T-helper 1 cell (primary cell): ENCODE results near the gene CFLAR.
"Not testable (repeated sequence)": the region's sequence is repeated elsewhere in the genome, so short reads cannot be mapped to it uniquely, and the experiment has no call there.

Source experiments
- DNase-seq, 5 donors: peaks; one replicate each; pipeline ENCODE4 v3.0.0-alpha.2; 2012 to 2020

Gene CFLAR

GRCh38 chr2:201149064-201149820, 33.3 kb downstream of the CFLAR start:
- no peak for DNase-seq

GRCh38 chr2:201149821-201150165, 33.8 kb downstream of the CFLAR start:
- DNase-seq: not testable (repeated sequence)

DNA sequence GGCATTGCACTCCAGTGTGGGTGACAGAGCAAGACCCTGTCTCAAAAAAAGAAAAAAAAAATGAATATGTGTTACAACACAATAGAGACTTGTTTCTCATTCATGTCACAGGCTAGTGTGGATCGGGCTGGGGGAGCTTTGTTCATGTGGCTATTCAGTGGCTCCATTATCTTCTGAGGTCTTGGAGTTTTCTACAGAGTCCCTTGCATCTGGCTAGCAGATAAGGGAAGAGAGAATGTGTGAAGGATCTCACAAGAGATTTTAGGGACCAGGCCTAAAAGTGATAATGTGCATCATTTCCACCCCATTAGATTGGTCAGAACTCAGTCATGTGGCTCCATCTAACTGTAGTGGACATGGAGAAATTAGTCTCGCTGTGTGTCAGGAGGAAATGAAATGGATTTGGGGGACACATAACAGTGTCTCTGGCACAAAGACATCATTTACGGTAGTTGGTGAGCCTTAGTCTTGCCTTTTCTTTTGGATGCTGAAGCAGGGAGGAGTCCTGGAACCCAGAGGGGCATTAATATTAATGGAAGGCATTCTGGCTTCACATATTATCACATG, 34.6 kb downstream of the CFLAR start:
- DNase-seq: no peak

DNA sequence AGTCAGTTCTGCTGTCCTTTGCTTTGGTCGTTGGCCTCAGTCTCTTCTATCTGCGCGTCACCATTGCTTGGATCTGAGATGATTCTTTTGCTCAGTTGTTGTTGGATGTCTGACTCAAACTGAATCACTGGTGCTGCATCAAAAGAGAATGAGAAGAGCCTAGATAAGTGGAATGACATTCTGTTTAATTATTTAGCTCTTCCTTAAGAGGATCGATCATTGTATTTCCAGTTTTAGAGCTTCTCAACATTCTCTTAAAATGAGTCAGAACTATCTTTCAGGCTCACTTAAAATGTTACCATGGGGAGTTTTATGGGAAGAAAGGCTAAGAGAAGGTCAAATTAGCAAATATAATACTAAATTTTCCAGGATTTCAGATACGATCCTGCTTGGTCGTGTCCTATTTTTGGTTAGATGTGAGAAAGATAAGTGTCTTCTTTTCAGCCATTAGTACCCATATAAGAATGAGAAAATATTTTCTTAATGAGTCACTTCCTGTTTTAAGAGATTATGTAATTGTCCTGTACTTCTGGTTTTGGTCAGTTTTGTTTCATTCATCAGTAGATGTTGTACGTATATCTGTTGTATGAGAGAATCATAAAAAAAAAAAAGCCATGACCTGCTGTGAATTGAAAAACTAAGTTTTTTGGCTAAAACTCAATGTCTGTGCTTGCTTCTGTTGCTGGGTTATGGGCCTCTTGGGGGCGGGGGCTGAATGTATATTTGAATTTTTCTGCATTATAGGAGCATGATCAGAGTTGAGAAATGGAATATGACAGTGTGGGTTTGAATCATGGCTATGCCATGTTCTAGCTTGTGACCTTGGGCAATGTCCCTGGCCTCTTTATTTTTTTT, 35.4 kb downstream of the CFLAR start:
- DNase-seq: peak in 1 of 5 donors; percentile 26

DNA sequence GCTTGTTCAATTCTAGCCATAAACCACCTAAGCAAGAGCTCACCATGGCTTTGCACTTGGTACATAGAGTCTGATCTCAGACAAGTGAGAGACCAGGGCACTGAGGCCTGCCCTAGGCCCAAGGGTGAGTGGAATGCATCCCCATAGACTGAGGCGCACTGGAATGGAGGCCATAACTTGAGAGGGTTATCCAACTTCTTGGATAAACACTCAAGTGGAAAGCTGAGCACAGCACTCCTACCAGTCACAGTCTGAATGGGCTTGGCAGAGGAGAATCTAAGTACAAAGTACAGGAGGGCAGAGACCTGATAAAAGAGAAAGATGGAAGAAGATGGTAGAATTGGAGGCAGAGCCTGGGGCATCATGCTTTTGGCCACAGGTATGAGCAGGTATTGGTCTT, 36.6 kb downstream of the CFLAR start:
- DNase-seq: no peak

DNA sequence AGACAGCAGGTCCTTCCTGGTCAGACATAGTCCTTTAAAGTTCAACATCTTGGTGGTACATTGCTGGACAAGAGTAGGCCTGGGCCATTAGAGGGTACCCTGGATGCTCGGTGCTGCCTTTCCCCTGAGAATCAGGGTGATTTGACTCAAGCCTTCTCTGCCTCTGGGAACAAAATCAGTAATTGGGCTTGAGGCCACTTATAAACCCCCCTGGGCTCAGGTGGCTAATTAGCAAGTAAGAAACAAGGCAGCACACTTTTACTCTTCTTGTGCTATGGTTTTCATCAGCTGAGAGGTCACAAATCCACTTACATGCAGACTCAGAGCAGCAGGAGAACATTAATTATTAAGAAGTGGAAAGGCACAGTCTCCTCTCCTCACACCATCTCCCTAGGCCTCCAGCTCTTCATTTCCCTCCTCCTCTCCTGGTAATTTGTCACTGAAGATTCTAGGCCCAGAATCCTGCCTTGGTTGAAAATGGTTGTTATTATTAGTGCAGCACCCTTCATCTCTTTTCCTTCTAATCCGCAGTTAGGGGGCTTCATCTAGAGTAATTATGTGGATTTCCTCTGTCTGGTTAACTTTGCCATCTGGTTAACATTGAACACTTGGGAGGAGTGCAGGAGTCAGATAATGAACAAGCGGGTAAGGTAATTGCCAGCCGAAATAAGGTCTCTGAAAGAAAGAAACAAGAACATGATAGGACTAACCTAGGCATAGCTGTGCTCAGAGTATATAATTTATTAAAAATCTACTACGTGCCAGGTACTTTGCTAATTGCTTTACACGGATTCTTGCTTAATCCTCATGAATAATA, 37.2 kb downstream of the CFLAR start:
- no peak for DNase-seq

DNA sequence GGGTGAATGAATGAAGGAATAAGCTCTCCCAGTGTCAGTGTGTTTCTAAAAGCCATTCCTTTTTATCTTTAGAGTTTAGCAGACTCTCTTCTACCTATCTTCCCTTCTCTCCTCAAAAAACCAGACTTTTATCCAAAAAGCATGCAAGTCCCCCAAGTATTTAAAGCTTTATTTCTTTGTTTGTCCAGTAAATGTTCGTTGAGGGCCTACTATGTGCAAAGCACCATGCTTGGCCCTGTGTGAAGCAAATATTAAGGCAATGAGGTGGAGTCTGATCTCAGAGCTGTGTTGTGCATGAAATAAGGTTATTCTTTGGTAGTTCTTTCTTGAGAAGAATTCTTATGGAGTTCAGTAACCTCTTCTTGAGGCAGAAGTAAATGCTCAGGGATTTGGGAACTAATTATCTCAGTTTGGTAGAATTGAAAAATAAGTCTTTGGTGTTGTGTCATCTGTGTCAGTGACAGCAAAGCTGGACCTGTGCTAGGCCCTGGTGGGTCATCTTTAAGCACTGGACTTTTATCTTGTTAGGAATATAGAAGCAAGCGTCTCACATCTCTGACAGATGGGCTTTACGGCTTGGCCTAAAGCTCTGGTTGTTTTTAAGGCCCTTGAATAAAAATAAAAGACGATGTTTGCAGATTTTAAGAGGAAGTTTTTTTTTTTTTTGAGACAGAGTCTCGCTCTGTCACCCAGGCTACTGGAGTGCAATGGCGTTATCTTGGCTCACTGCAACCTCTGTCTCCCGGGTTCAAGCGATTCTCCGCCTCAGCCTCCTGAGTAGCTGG, 38.8 kb downstream of the CFLAR start:
- DNase-seq: no peak

- DNase-seq: no peak
Measured at GRCh38 chr2:201156036-201156435, 40.1 kb downstream of the CFLAR start.

GRCh38 chr2:201156640-201157039, 40.7 kb downstream of the CFLAR start:
- DNase-seq: no peak

GRCh38 chr2:201157694-201158093, 41.7 kb downstream of the CFLAR start:
- DNase-seq: no peak

DNA sequence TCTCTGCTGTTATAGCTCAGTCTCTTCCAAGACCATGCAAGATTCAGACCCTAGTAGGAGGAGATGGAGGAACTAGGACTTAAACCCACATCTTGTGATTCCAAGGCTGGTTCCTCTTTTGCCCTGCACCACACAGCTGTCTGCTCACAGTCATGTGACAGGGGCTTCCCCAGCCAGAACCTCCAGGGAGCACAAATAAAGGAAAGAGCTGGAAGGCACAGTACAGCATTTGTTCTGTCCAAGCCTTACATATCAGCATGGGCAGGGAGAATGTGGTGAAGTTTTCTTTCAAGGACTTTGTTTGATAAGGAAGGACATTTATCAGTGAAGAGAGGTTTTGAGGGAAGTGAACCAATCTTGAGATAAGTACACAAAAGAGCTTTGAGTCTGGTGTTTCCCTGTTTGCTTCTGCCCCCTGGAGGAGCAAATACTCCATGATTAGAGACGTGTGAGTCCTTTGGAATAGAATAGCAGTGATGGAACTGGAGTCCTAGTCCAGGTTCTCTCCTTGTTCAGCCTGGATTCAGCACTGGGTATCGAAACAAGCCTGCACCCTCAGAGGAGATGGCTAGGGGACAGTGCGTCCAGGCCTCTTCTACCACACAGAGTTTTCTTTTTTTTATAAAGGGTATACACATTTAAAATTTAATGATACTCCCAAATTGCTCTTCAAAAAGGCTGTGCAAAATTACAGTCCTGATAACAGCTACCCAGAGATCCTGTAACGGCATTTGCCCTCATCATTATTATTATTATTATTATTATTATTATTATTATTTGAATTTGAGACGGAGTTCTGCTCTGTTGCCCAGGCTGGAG, 42.4 kb downstream of the CFLAR start:
- DNase-seq: peak in 4 of 5 donors; percentile 34 to 69 (median 47)

DNA sequence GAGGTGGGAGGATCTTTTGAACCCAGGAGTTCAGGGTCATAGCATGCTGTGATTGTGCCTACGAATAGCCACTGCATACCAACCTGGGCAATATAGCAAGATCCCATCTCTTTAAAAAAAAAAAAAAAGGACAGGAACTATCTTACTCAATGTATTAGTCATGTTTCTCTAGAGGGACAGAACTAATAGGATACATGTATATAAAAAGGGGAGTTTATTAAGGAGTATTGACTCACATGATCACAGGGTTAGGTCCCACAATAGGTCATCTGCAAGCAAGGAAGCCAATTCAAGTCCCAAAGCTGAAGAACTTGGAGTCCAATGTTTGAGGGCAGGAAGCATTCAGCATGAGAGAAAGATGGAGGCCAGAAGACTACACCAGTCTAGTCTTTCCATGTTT, 48.2 kb downstream of the CFLAR start:
- DNase-seq: no peak

GRCh38 chr2:201167546-201167945, 51.6 kb downstream of the CFLAR start:
- DNase-seq: no peak

- DNase-seq: not testable (repeated sequence)
Measured at GRCh38 chr2:201168496-201168895, 52.5 kb downstream of the CFLAR start.

DNA sequence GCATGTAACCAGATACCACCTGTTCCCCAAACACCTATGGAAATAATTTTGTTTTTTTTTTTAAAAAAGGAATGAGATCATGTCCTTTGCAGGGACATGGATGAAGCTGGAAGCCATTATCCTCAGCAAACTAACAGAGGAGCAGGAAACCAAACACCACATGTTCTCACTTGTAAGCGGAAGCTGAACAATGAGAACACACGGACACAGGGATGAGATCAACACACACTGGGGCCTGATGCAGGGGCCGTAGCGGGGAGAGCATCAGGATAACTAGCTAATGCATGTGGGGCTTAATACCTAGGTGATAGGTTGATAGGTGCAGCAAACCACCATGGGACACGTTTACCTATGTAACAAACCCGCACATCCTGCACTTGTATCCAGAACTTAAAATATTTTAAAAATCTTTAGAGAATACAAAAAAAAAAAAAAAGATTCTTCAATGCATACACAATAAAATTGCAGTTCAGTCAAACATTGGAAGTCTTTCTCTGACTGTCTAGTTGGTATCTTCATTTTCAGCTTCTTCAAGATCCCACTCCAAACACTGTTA, 55.4 kb downstream of the CFLAR start:
- DNase-seq: no peak

- no peak for DNase-seq
Measured at GRCh38 chr2:201172279-201172678, 56.3 kb downstream of the CFLAR start.

- no peak for DNase-seq
Measured at GRCh38 chr2:201174687-201175086, 58.7 kb downstream of the CFLAR start.

GRCh38 chr2:201176081-201176481, 60.1 kb downstream of the CFLAR start:
- DNase-seq: no peak

- peak in 1 of 5 donors; percentile 36 for DNase-seq
Measured at GRCh38 chr2:201180010-201180409, 64.0 kb downstream of the CFLAR start.

DNA sequence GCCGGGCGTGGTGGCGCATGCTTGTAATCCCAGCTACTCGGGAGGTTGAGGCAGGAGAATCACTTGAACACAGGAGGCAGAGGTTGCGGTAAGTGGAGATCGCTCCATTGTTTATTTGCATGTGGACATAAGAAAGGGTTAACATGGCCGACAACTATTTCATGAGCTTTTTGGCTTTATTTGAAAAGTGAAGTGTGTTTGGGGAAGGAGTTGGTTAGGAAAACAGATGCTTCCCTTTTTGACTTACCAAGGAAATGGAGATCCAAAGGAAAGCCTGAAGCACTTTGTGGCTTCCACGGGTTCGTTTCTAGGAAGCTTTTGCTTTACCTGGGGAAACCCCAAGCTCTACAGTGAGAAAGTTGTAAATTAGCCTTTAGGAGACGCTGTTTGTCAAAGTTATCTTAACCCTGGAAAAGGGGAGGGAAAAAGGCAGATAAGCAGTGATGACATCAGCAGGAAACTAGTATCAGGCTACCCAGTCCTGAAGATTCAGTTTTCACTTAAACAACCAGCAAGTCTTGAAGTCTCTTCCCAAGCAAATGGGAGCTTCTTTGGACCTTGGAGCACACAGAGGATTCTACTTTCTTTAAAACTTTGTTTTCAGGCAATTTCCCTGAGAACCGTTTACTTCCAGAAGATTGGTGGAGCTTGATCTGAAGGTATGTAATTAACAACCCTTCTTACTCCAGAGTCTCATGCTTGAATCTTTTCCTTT, 66.8 kb downstream of the CFLAR start, which contains the start of gene CASP10:
TSS of gene CASP10 (plus strand) at position 492 of the 715 bp plus-strand sequence. CDS start 2,637 bp downstream, outside the sequence.
- peak in 2 of 5 donors; percentile 25 to 83 for DNase-seq
